Pancreas (tissue), 10 donors: Measurements from ENCODE around the gene C7orf33. TPM values are rescaled to one million over a fixed set of nuclear protein-coding genes. Genes with fewer than 3 reads are reported as not detected.

ENCODE experiments used
- ATAC-seq, 4 donors: fragments of 200-7000 bp; cut with Tn5 transposase; one replicate each; pipeline versions ENCODE4 v1.8.0 to v1.9.1; 2020; ENCODE audit warnings: mild to moderate bottlenecking in 4 of 4, moderate library complexity in 4 of 4
- DNase-seq, 6 donors: peaks; one replicate each; pipeline ENCODE4 v3.0.0-alpha.2; 2020
- FAIRE-seq: peaks from 2 replicates; lab custom pipeline; 2012; peaks lifted over from hg19 to GRCh38; lab: Jason Lieb, UNC
- H3K27ac ChIP-seq, 4 donors: fragments of 200-600 bp; sonication (generic); 1 replicate in 3 of 4; 2 replicates in 1 of 4; pipeline versions ENCODE4 v1.5.0 to v1.8.0; 2020
- H3K27me3 ChIP-seq, 4 donors: fragments of 200-600 bp; one replicate each; pipeline ENCODE4 v1.8.0; 2021
- H3K36me3 ChIP-seq, 3 donors: fragments of 200-600 bp; sonication (generic) in 1 of 3; one replicate each; pipeline versions ENCODE4 v1.5.0 to v1.8.0; 2020 to 2021
- H3K4me1 ChIP-seq, 3 donors: fragments of 200-600 bp; one replicate each; pipeline ENCODE4 v1.8.0; 2021
- H3K4me3 ChIP-seq, 4 donors: fragments of 200-600 bp; sonication (generic) in 2 of 4; one replicate each; pipeline versions ENCODE4 v1.5.0 to v1.8.0; 2020 to 2021
- H3K9me3 ChIP-seq, 4 donors: fragments of 200-600 bp; one replicate each; pipeline ENCODE4 v1.8.0; 2021
- CTCF ChIP-seq, 4 donors: fragments of 200-600 bp; sonication (generic) in 3 of 4; IDR thresholded peaks; one replicate each; pipeline versions ENCODE4 v1.5.0 to v1.8.0; 2021; ENCODE audit warnings: antibody characterized with exemption in 4 of 4
- WGBS, 2 donors: extraction: QIAGEN DNeasy Blood & Tissue Kit; methylation state at CpG; one replicate each; pipeline ENCODE4 v1.1.7; 2013; 5-methylcytosine and 5-hydroxymethylcytosine counted together
- intact Hi-C, 3 donors: fragments of 100-400 bp; cut with DNase I; formaldehyde crosslinking; loops; one replicate each; pipeline versions ENCODE4 v1.11.1 to v1.14.2; 2022
- polyA plus RNA-seq, 2 donors: library from polyadenylated mRNA; stranded (reverse); fragments of 200-250 nt; gene quantifications; one replicate each; pipeline ENCODE4 v1.2.3, GENCODE V29; 2013
- total RNA-seq, 6 donors: library from RNA; stranded (reverse); fragmentation: NEBNext Ultra II Directional in 4 of 6; extraction: Animal tissue kit (Norgen Biotek cat#: 25700) in 4 of 6; gene quantifications; one replicate each; pipeline versions ENCODE4 v1.2.1 to v1.2.4, GENCODE V29; 2021 to 2023
- donor health status: healthy with polysubstance abuse.
- donor health status: DM: no; HTN: no; CAD: no; lungs with moderate emphysema.
- donor health status: DM: no; HTN: no; CAD: no.
- donor health status: control.
- donor health status: control.
- donor health status: Bipolar disorder and iron deficiency.
- donor health status: DM: yes; HTN: yes; CAD: no.
- donor health status: DM: no; HTN: no; CAD: no.
- donor health status: DM: no; HTN: no; CAD: no.
- donor health status: DM: yes; HTN: yes; CAD: no.

C7orf33 gene
- total and polyA plus RNA-seq, 8 donors, result not detected

- H3K36me3 ChIP-seq, result no peaks in the 10 kb centered on the region
- no peak overlapping the region for H3K27ac ChIP-seq
- H3K4me3 ChIP-seq, result no peak overlapping the region
- intact Hi-C loops, result no loop called here
- DNase-seq, result no peak
- no peak for TF ChIP-seq CTCF (IDR thresholded peaks at IDR 0.05)
- no peaks in the 10 kb centered on the region for H3K27me3 ChIP-seq
- no peak for FAIRE-seq
- no peaks in the 10 kb centered on the region for H3K4me1 ChIP-seq
- no peak for ATAC-seq
- WGBS, 2 donors, result 76 to 88% methylated on average over 6 of the region's 6 CpGs
- no peaks in the 10 kb centered on the region for H3K9me3 ChIP-seq
Observed at GRCh38 chr7:148630078-148630477, 39.5 kb downstream of the C7orf33 start.

- Histone ChIP-seq H3K27ac (no peak overlapping the region), H3K36me3 (no peaks in the 10 kb centered on the region), H3K4me3 (no peak overlapping the region), H3K4me1 (no peaks in the 10 kb centered on the region), H3K9me3 (no peaks in the 10 kb centered on the region), H3K27me3 (no peaks in the 10 kb centered on the region)
- TF ChIP-seq CTCF (IDR thresholded peaks at IDR 0.05), result no peak
- FAIRE-seq (no peak), DNase-seq (no peak), ATAC-seq (no peak)
- WGBS, 2 donors, result 73 to 75% methylated on average over 6 of the region's 6 CpGs
- intact Hi-C loops, result no loop called here
Observed at GRCh38 chr7:148633761-148634160, 43.2 kb downstream of the C7orf33 start.

GRCh38 chr7:148637094-148637493 is 46.5 kb downstream of the C7orf33 start:
- TF ChIP-seq CTCF (IDR thresholded peaks at IDR 0.05), result no peak
- ATAC-seq (no peak), DNase-seq (no peak), FAIRE-seq (no peak)
- H3K27ac ChIP-seq, result no peak overlapping the region
- no peaks in the 10 kb centered on the region for H3K4me1 ChIP-seq
- H3K27me3 ChIP-seq, result no peaks in the 10 kb centered on the region
- no peaks in the 10 kb centered on the region for H3K36me3 ChIP-seq
- no peaks in the 10 kb centered on the region for H3K9me3 ChIP-seq
- WGBS, 2 donors, result 90 to 95% methylated on average over 19 of the region's 19 CpGs
- intact Hi-C loops, result no loop called here
- H3K4me3 ChIP-seq, result no peak overlapping the region

GRCh38 chr7:148645898-148646297 is 55.3 kb downstream of the C7orf33 start:
- ATAC-seq (no peak), DNase-seq (no peak), FAIRE-seq (no peak)
- H3K4me3 ChIP-seq, result no peak overlapping the region
- 85 to 92% methylated on average over 2 of the region's 2 CpGs for WGBS, 2 donors
- TF ChIP-seq CTCF (IDR thresholded peaks at IDR 0.05), result no peak
- peaks cover 0 to 7% (median 0%) of the 10 kb centered on the region in 4 donors for H3K27me3 ChIP-seq
- no peaks in the 10 kb centered on the region for H3K4me1 ChIP-seq
- intact Hi-C loops, result no loop called here
- H3K36me3 ChIP-seq, result no peaks in the 10 kb centered on the region
- no peak overlapping the region for H3K27ac ChIP-seq
- H3K9me3 ChIP-seq, result no peaks in the 10 kb centered on the region

GRCh38 chr7:148650232-148650858 is 59.8 kb downstream of the C7orf33 start:
- H3K4me1 ChIP-seq, result no peaks in the 10 kb centered on the region
- no peak overlapping the region for H3K27ac ChIP-seq
- intact Hi-C loops, result no loop called here
- DNase-seq, result no peak
- TF ChIP-seq CTCF (IDR thresholded peaks at IDR 0.05), result no peak
- peaks cover 0 to 7% (median 0%) of the 10 kb centered on the region in 4 donors for H3K27me3 ChIP-seq
- no peaks in the 10 kb centered on the region for H3K9me3 ChIP-seq
- no peak overlapping the region for H3K4me3 ChIP-seq
- FAIRE-seq, result no peak
- 67 to 68% methylated on average over 4 of the region's 4 CpGs for WGBS, 2 donors
- H3K36me3 ChIP-seq, result no peaks in the 10 kb centered on the region
- no peak for ATAC-seq
